HL-60 (cell line): Measurements from ENCODE around the gene TMEM247.

Experiments used
- DNase-seq, 2 experiments: peaks; one replicate each; pipeline ENCODE4 v3.0.0-alpha.2; 2010 to 2020; ENCODE audit warnings: low read depth in 1 of 2, low spot score in 1 of 2
- H3K27ac ChIP-seq: fragments of 250-450 bp; sonication (Bioruptor Pico); replicated peaks from 2 replicates; pipeline ENCODE4 v1.5.1; 2020; ENCODE audit warnings: mild to moderate bottlenecking, moderate library complexity
- H3K27me3 ChIP-seq: fragments of 250-450 bp; sonication (Bioruptor Pico); 2 replicates; pipeline ENCODE4 v1.5.1; 2021; ENCODE audit warnings: mild to moderate bottlenecking, moderate library complexity; ENCODE audit not compliant: insufficient read depth, poor library complexity, severe bottlenecking
- H3K4me3 ChIP-seq: replicated peaks from 2 replicates; pipeline ENCODE4 v1.5.1; 2011; ENCODE audit warnings: mild to moderate bottlenecking, control low read depth, low read length; ENCODE audit not compliant: insufficient read depth
- CTCF ChIP-seq: IDR thresholded peaks from one replicate; pipeline ENCODE4 v1.5.1; 2011; ENCODE audit warnings: low read length, control low read depth, inconsistent platforms; ENCODE audit not compliant: insufficient read depth
- GABPA ChIP-seq: IDR thresholded peaks from 2 replicates; pipeline ENCODE4 v1.6.1; 2012; ENCODE audit warnings: low read depth
- POLR2AphosphoS5 ChIP-seq: IDR thresholded peaks from 2 replicates; pipeline ENCODE4 v1.6.1; 2012; ENCODE audit warnings: low read depth
- REST ChIP-seq: IDR thresholded peaks from 2 replicates; pipeline ENCODE4 v1.6.1; 2012; ENCODE audit warnings: low read depth; ENCODE audit not compliant: insufficient replicate concordance
- SPI1 ChIP-seq: IDR thresholded peaks from 2 replicates; pipeline ENCODE4 v1.6.1; 2012; ENCODE audit warnings: low read depth, mild to moderate bottlenecking, borderline replicate concordance

The TMEM247 gene

GRCh38 chr2:46495231-46496030, 16.1 kb downstream of the TMEM247 start:
- TF ChIP-seq REST (no peak), POLR2AphosphoS5 (no peak), CTCF (no peak), SPI1 (no peak), GABPA (no peak)
- no peak overlapping the region for H3K27ac ChIP-seq
- no peaks in the 10 kb centered on the region for H3K27me3 ChIP-seq
- DNase-seq: no peak
- no peak overlapping the region for H3K4me3 ChIP-seq

- Histone ChIP-seq H3K27me3 (no peaks in the 10 kb centered on the region), H3K27ac (no peak overlapping the region), H3K4me3 (no peak overlapping the region)
- no peak for TF ChIP-seq GABPA
- no peak for TF ChIP-seq REST
- TF ChIP-seq POLR2AphosphoS5: no peak
- no peak for TF ChIP-seq SPI1
- no peak for TF ChIP-seq CTCF
- no peak for DNase-seq
Observed at GRCh38 chr2:46497766-46498165, 18.4 kb downstream of the TMEM247 start.

- no peak for DNase-seq
- Histone ChIP-seq H3K27me3 (no peaks in the 10 kb centered on the region), H3K4me3 (no peak overlapping the region), H3K27ac (no peak overlapping the region)
- TF ChIP-seq REST (no peak), POLR2AphosphoS5 (no peak), GABPA (no peak), CTCF (no peak), SPI1 (no peak)
Observed at GRCh38 chr2:46498681-46499080, 19.3 kb downstream of the TMEM247 start.
